Cerebellar cortex (tissue), 1 donor: ENCODE results near the gene ERN1.
A peak's percentile ranks its signal among the peaks of the same experiment; 100 is the strongest.

Experiments
- DNase-seq: peaks from one replicate; pipeline ENCODE4 v3.0.0-alpha.2; 2015; ENCODE audit warnings: low spot score

The ERN1 gene

GRCh38 chr17:64157669-64158180 lies 27.8 kb upstream of the ERN1 start:
- no peak for DNase-seq

- DNase-seq = no peak
Observed at GRCh38 chr17:64156670-64157069, 26.7 kb upstream of the ERN1 start.

DNA sequence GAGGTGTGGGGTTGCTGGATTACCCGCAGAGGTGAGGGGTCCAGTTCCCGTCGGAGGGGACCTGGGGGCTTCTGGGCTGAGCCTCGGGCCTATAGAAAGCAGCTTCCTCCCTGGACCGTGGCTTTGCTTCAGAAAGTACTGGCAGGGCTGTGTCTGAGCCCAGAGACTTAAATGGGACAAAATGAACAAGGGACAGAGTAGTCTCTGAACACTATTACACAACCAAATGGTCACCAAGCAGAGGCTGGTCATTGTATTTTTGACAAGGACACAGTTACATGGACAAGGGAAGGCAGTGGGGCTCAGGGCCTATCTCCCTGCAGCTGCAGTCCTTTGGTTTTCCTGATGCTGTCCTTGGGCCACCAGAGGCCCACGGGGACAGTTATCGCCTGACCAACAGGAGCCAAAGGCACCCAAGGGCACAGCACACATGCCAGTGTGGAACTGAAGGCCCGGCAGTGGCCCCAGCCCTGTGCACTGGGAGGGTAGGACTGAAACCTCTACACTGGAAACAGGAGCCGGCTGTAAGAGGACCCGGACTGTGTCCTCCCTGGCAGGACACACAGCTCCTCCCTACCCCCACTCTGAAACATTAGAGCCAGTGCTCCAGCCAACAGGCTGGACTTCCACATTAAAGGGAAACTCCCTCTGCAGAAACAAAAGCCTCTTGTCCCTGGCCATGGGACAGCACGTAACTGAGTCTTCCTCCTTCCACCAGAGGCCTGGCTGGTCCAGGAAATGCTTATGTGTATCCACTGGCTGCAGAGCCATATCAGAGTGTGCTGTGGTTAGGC lies 26.0 kb upstream of the ERN1 start:
- no peak for DNase-seq

GRCh38 chr17:64155129-64155528 lies 25.2 kb upstream of the ERN1 start:
- DNase-seq = no peak

- no peak for DNase-seq
Observed at GRCh38 chr17:64154717-64155116, 24.8 kb upstream of the ERN1 start.

GRCh38 chr17:64154313-64154695 lies 24.4 kb upstream of the ERN1 start:
- DNase-seq = no peak

- DNase-seq = no peak
Observed at GRCh38 chr17:64153565-64154312, 23.8 kb upstream of the ERN1 start.

DNA sequence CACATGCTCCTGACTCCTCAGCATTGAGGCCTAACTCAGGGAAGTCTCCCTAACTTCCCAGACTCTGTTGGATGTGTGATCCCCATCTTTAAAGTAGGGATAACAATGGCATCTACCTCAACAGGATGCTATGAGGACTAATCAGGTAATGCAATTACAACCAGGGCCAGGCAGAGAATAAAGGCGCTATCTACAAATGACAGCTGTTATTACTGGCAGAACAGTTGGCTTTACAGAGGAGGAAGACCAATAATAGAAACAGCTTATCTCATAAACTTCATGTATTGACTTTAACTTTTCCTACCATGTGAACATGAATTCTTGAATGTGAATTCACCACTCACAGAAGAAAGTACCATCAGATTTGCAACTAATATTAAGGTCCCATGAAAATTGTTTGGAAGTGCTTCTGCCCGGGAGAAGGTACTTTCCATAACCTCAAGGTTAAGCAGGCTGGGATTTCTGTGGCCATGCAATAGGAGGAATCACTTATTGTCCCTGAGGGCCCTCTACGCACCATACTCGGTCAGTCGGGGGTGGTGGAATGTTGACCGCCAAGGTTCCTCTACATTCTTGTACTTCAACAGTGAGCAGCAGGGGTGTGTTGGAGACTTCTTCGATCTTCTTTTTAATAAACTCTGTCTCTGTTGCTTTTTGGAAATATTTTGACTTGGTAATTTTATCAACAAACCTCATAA lies 22.6 kb upstream of the ERN1 start:
- no peak for DNase-seq

DNA sequence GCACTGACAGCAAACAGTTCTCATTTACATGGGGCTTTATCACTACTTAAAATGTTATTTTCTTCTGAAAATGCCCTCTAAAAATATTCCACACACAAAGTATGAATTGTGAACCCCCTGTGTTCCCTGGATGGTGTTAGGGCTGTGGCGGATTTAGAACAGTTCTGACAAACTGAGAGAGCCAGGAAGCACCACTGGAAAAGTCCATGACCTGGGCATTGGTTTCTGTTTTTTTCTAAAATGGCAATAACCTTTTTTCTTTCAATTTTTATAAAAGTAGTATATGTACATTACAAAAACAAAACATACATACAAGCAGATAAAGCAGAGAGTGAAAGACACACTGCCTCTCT lies 21.0 kb upstream of the ERN1 start:
- no peak for DNase-seq

GRCh38 chr17:64150237-64151015 lies 20.5 kb upstream of the ERN1 start:
- DNase-seq = no peak

DNA sequence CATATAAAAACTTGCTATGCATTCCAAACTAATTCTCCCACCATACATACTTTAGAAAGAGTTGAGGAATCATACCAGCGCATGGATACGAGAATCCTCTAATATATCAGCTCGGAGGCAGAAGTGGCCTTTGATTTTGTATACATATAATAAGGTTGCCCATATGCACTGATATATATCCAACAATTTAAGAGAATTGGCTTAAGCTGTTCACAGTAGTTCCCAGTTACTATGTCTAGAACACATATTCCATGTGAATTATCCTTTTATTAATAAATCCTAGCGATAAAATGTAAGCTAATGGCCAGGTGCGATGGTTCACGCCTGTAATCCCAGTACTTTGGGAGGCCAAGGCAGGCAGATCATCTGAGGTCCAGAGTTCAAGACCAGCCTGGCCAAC lies 19.3 kb upstream of the ERN1 start:
- DNase-seq = no peak

- no peak for DNase-seq
Observed at GRCh38 chr17:64148699-64149098, 18.8 kb upstream of the ERN1 start.

DNA sequence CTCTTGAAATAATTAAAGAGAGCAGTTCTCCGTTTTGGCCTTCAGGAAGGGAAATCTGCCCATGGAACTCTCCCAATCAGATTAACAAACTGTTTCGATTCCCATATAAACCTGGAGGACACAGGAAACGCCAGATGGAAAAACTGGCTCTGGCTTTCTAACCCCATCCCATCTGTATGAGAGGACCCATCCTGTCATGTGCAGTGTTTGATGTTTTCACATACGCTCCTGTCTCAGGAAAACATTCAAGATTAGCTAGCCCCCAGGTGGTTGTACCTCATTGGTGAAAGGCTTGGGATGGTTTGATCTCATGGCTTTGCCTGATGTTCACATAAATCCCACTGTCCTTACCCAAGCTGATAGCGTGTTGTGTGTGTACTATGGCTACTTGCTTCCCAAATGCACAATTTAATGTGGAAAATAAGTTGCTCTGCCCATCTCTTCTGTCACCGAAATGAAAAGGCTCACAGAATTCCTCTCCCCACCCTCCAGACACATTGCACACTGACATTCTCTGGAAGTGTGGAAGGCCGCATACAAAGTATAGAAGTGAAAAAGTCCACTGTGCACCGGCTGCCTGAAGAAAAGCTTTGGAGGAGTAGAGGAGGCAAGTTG lies 18.2 kb upstream of the ERN1 start:
- DNase-seq = peak; percentile 44

- peak; percentile 38 for DNase-seq
Observed at GRCh38 chr17:64147110-64148016, 17.4 kb upstream of the ERN1 start.

- peak; percentile 69 for DNase-seq
Observed at GRCh38 chr17:64146418-64147109, 16.6 kb upstream of the ERN1 start.

DNA sequence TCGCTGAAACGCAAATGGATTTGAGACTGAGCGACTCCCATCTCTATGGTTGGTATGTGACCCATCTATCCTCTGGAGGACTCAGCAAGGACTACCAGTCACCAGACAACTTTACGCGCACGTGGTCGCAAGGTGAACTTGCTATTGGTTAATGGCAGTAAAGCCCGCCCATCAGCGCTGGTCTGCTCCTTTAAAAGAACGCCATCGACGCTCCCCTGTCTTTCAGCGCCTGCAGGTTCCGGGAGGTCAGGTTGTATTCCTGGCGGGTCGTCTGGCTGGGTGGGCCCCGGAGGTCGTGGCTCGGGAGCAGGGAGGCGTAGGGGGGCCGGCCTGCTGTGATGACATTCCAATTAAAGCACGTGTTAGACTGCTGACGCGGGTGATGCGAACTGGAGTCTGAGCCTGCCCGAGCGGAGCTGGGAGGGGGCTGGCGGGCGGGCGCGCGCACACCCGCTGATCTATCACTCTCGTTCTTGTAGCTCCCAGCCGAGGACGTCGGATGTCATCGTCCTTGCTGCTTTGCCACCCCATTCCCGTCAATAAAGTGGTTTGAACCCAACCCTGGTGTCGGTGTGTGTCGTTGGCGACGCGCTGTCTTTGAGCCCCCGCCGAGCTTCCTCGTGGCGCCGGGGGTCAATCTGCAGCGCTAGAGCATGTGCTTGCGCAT lies 15.9 kb upstream of the ERN1 start:
- peak; percentile 100 for DNase-seq

GRCh38 chr17:64145375-64145750 lies 15.4 kb upstream of the ERN1 start:
- no peak for DNase-seq

- DNase-seq = no peak
Observed at GRCh38 chr17:64139542-64139941, 9.6 kb upstream of the ERN1 start.

DNA sequence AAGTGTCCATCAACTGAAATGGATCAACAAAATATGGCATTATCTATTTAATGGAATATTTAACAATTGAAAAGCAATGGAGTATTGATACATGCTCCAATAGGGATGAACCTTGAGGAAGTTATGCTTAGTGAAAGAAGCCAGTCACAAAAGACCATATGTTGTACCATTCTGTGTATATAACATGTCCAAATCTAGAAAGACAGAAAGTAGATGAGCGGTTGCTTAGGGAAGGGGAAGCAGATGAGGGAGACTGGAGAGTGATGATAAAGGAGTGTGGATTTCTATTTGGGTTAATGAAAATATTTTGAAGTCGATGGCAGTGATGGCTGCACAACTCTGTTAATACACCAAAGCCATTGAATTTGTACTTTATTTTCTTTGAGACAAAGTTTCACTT lies 8.5 kb upstream of the ERN1 start:
- no peak for DNase-seq
